Adrenal gland (tissue), 5 donors: ENCODE data around the gene SNX30.

Experiments
- CTCF ChIP-seq, 6 experiments: fragments of 450-650 bp in 4 of 6; fragments of 200-600 bp in 2 of 6; sonication (generic) in 1 of 6; IDR thresholded peaks; 1 replicate in 5 of 6; 2 replicates in 1 of 6; pipeline versions ENCODE4 v1.5.1 to v1.8.0; 2016 to 2021; ENCODE audit warnings: antibody characterized with exemption in 6 of 6, mild to moderate bottlenecking in 2 of 6, moderate library complexity in 1 of 6
- POLR2A ChIP-seq, 2 donors: fragments of 450-650 bp; IDR thresholded peaks; one replicate each; pipeline ENCODE4 v1.6.1; 2017; ENCODE audit warnings: antibody characterized with exemption in 2 of 2, mild to moderate bottlenecking in 2 of 2, moderate library complexity in 1 of 2
- donor health status: DM: no; HTN: no; CAD: no.

GRCh38 chr9:112772551-112772950 is 22.0 kb downstream of the SNX30 start:
- TF ChIP-seq CTCF (IDR thresholded peaks at IDR 0.05) (no peak), POLR2A (IDR thresholded peaks at IDR 0.05) (no peak)
